Mucosa of rectum (tissue), 2 donors: Measurements from ENCODE around the gene FHIT.
"Not testable (repeated sequence)": the region's sequence is repeated elsewhere in the genome, so short reads cannot be mapped to it uniquely, and the experiment has no call there.

Source experiments
- H3K27ac ChIP-seq, 2 donors: one replicate each; pipeline ENCODE4 v1.7.0; 2013; ENCODE audit warnings: inconsistent platforms in 2 of 2, low read depth in 2 of 2, low read length in 2 of 2
- H3K27me3 ChIP-seq, 2 donors: one replicate each; pipeline ENCODE4 v1.7.0; 2013; ENCODE audit warnings: low read length in 2 of 2; ENCODE audit not compliant: control insufficient read depth in 2 of 2, insufficient read depth in 2 of 2
- H3K36me3 ChIP-seq, 2 donors: one replicate each; pipeline ENCODE4 v1.7.0; 2013; ENCODE audit warnings: low read length in 2 of 2; ENCODE audit not compliant: control insufficient read depth in 2 of 2, insufficient read depth in 2 of 2
- H3K4me1 ChIP-seq, 2 donors: one replicate each; pipeline ENCODE4 v1.7.0; 2013; ENCODE audit warnings: low read length in 2 of 2, mild to moderate bottlenecking in 1 of 2; ENCODE audit not compliant: control insufficient read depth in 2 of 2, insufficient read depth in 2 of 2
- H3K4me3 ChIP-seq, 2 donors: one replicate each; pipeline ENCODE4 v1.7.0; 2013; ENCODE audit warnings: low read length in 2 of 2
- H3K9ac ChIP-seq, 2 donors: one replicate each; pipeline ENCODE4 v1.7.0; 2013; ENCODE audit warnings: low read length in 2 of 2, low read depth in 1 of 2, mild to moderate bottlenecking in 1 of 2
- H3K9me3 ChIP-seq, 2 donors: one replicate each; pipeline ENCODE4 v1.7.0; 2013; ENCODE audit warnings: low read length in 2 of 2; ENCODE audit not compliant: control insufficient read depth in 2 of 2
- donor health status: healthy.
- donor health status: Normal muscosa, but diverticular disease.

FHIT gene

GRCh38 chr3:61051666-61052065 is 199.6 kb downstream of the FHIT start:
- no peak overlapping the region for H3K27ac ChIP-seq
- no peak overlapping the region for H3K9ac ChIP-seq
- H3K4me1 ChIP-seq = no peaks in the 10 kb centered on the region
- no peak overlapping the region for H3K4me3 ChIP-seq
- no peaks in the 10 kb centered on the region for H3K9me3 ChIP-seq
- no peaks in the 10 kb centered on the region for H3K36me3 ChIP-seq
- H3K27me3 ChIP-seq = no peaks in the 10 kb centered on the region

- not testable (repeated sequence) for H3K4me1 ChIP-seq, H3K9ac ChIP-seq, H3K4me3 ChIP-seq, H3K36me3 ChIP-seq, H3K27me3 ChIP-seq, H3K9me3 ChIP-seq, H3K27ac ChIP-seq
Measured at GRCh38 chr3:61045169-61045568, 206.1 kb downstream of the FHIT start.

- H3K4me1 ChIP-seq = no peaks in the 10 kb centered on the region
- no peaks in the 10 kb centered on the region for H3K36me3 ChIP-seq
- H3K27ac ChIP-seq = no peak overlapping the region
- H3K27me3 ChIP-seq = no peaks in the 10 kb centered on the region
- no peak overlapping the region for H3K4me3 ChIP-seq
- H3K9me3 ChIP-seq = no peaks in the 10 kb centered on the region
- no peak overlapping the region for H3K9ac ChIP-seq
Measured at GRCh38 chr3:61043156-61043555, 208.1 kb downstream of the FHIT start.

GRCh38 chr3:61040618-61041017 is 210.6 kb downstream of the FHIT start:
- H3K27ac ChIP-seq = no peak overlapping the region
- no peak overlapping the region for H3K4me3 ChIP-seq
- H3K36me3 ChIP-seq = no peaks in the 10 kb centered on the region
- no peaks in the 10 kb centered on the region for H3K4me1 ChIP-seq
- no peaks in the 10 kb centered on the region for H3K27me3 ChIP-seq
- no peak overlapping the region for H3K9ac ChIP-seq
- no peaks in the 10 kb centered on the region for H3K9me3 ChIP-seq

GRCh38 chr3:61035573-61035972 is 215.7 kb downstream of the FHIT start:
- no peak overlapping the region for H3K4me3 ChIP-seq
- no peaks in the 10 kb centered on the region for H3K36me3 ChIP-seq
- no peaks in the 10 kb centered on the region for H3K27me3 ChIP-seq
- H3K9me3 ChIP-seq = no peaks in the 10 kb centered on the region
- H3K9ac ChIP-seq = no peak overlapping the region
- H3K4me1 ChIP-seq = no peaks in the 10 kb centered on the region
- no peak overlapping the region for H3K27ac ChIP-seq

GRCh38 chr3:61032991-61033390 is 218.3 kb downstream of the FHIT start:
- Histone ChIP-seq H3K9me3 (no peaks in the 10 kb centered on the region), H3K27ac (no peak overlapping the region), H3K4me1 (no peaks in the 10 kb centered on the region), H3K36me3 (no peaks in the 10 kb centered on the region), H3K27me3 (no peaks in the 10 kb centered on the region), H3K9ac (no peak overlapping the region), H3K4me3 (no peak overlapping the region)

GRCh38 chr3:61031503-61031902 is 219.7 kb downstream of the FHIT start:
- H3K36me3 ChIP-seq = no peaks in the 10 kb centered on the region
- no peak overlapping the region for H3K9ac ChIP-seq
- no peak overlapping the region for H3K4me3 ChIP-seq
- no peaks in the 10 kb centered on the region for H3K9me3 ChIP-seq
- H3K27ac ChIP-seq = no peak overlapping the region
- no peaks in the 10 kb centered on the region for H3K27me3 ChIP-seq
- no peaks in the 10 kb centered on the region for H3K4me1 ChIP-seq

- no peaks in the 10 kb centered on the region for H3K27me3 ChIP-seq
- no peak overlapping the region for H3K9ac ChIP-seq
Measured at GRCh38 chr3:61030469-61031035, 220.7 kb downstream of the FHIT start.

GRCh38 chr3:61029194-61029593 is 222.1 kb downstream of the FHIT start:
- Histone ChIP-seq H3K27ac (no peak overlapping the region), H3K36me3 (no peaks in the 10 kb centered on the region), H3K4me3 (no peak overlapping the region), H3K27me3 (no peaks in the 10 kb centered on the region), H3K4me1 (no peaks in the 10 kb centered on the region), H3K9ac (no peak overlapping the region), H3K9me3 (no peaks in the 10 kb centered on the region)

More at GRCh38 chr3:61030469-61031035, 220.7 kb downstream of the FHIT start:
- H3K4me1 ChIP-seq = no peaks in the 10 kb centered on the region
- H3K27ac ChIP-seq = no peak overlapping the region
- no peak overlapping the region for H3K4me3 ChIP-seq
- H3K9me3 ChIP-seq = no peaks in the 10 kb centered on the region
- no peaks in the 10 kb centered on the region for H3K36me3 ChIP-seq

- Histone ChIP-seq H3K36me3 (no peaks in the 10 kb centered on the region), H3K27ac (no peak overlapping the region), H3K4me1 (no peaks in the 10 kb centered on the region), H3K9ac (no peak overlapping the region), H3K27me3 (no peaks in the 10 kb centered on the region), H3K9me3 (no peaks in the 10 kb centered on the region), H3K4me3 (no peak overlapping the region)
Measured at GRCh38 chr3:61018807-61019206, 232.4 kb downstream of the FHIT start.

- not testable (repeated sequence) for H3K9ac ChIP-seq, H3K4me1 ChIP-seq, H3K9me3 ChIP-seq, H3K27me3 ChIP-seq, H3K27ac ChIP-seq, H3K4me3 ChIP-seq, H3K36me3 ChIP-seq
Measured at GRCh38 chr3:61017028-61017427, 234.2 kb downstream of the FHIT start.
